GM21526 (cell line): Measurements from ENCODE around the gene SP100.
"Not testable (repeated sequence)": the region's sequence is repeated elsewhere in the genome, so short reads cannot be mapped to it uniquely, and the experiment has no call there.

ENCODE experiments used
- ATAC-seq: cut with Tn5 transposase; IDR thresholded peaks from one replicate; pipeline ENCODE4 v1.9.1; 2021; ENCODE audit warnings: moderate library complexity; ENCODE audit not compliant: unreplicated experiment, low FRiP score

SP100 gene

GRCh38 chr2:230416061-230416721, at the start of gene SP100:
TSS of gene SP100 (plus strand) at chr2:230416201. CDS start at chr2:230416297, 96 bp downstream.
- ATAC-seq = peak; percentile 76

GRCh38 chr2:230382108-230382507, 33.9 kb upstream of the SP100 start:
- no peak for ATAC-seq

- no peak for ATAC-seq
Measured at GRCh38 chr2:230383453-230383852, 32.5 kb upstream of the SP100 start.

- no peak for ATAC-seq
Measured at GRCh38 chr2:230384986-230385385, 31.0 kb upstream of the SP100 start.

GRCh38 chr2:230394301-230394700, 21.7 kb upstream of the SP100 start:
- ATAC-seq = no peak

GRCh38 chr2:230398698-230399097, 17.3 kb upstream of the SP100 start:
- not testable (repeated sequence) for ATAC-seq

GRCh38 chr2:230400041-230400440, 16.0 kb upstream of the SP100 start:
- ATAC-seq = no peak

- ATAC-seq = no peak
Measured at GRCh38 chr2:230400454-230400853, 15.5 kb upstream of the SP100 start.

- not testable (repeated sequence) for ATAC-seq
Measured at GRCh38 chr2:230401026-230401425, 15.0 kb upstream of the SP100 start.

GRCh38 chr2:230403746-230404145, 12.3 kb upstream of the SP100 start:
- no peak for ATAC-seq

- ATAC-seq = no peak
Measured at GRCh38 chr2:230405824-230406223, 10.2 kb upstream of the SP100 start.

GRCh38 chr2:230408244-230408842, 7.7 kb upstream of the SP100 start:
- ATAC-seq = no peak

- not testable (repeated sequence) for ATAC-seq
Measured at GRCh38 chr2:230409316-230409715, 6.7 kb upstream of the SP100 start.

- no peak for ATAC-seq
Measured at GRCh38 chr2:230410263-230410662, 5.7 kb upstream of the SP100 start.

- no peak for ATAC-seq
Measured at GRCh38 chr2:230410861-230411569, 5.0 kb upstream of the SP100 start.

- peak; percentile 50 for ATAC-seq
Measured at GRCh38 chr2:230411570-230412370, 4.2 kb upstream of the SP100 start.

- ATAC-seq = no peak
Measured at GRCh38 chr2:230412371-230412711, 3.7 kb upstream of the SP100 start.

- no peak for ATAC-seq
Measured at GRCh38 chr2:230412846-230413245, 3.2 kb upstream of the SP100 start.

- no peak for ATAC-seq
Measured at GRCh38 chr2:230413479-230413878, 2.5 kb upstream of the SP100 start.

- ATAC-seq = no peak
Measured at GRCh38 chr2:230414302-230414701, 1.7 kb upstream of the SP100 start.

- no peak for ATAC-seq
Measured at GRCh38 chr2:230417436-230417835, 1.4 kb downstream of the SP100 start.
